ENCODE results near the gene CHST14. TPM values are rescaled to one million over a fixed set of nuclear protein-coding genes. Genes with fewer than 3 reads are reported as not detected.

The CHST14 gene
- polyA plus RNA-seq, 1 donor from 2014 or later, result 0.71 TPM

- H3K27ac ChIP-seq (ENCODE audit: low read length), result no peak overlapping the region
- no peaks in the 10 kb centered on the region for H3K9me3 ChIP-seq (ENCODE audit: low read length)
- H2AFZ ChIP-seq (ENCODE audit: low read depth, low read length), result no peak overlapping the region
- H3K4me2 ChIP-seq (ENCODE audit: low read length), result no peak overlapping the region
- TF ChIP-seq REST (IDR thresholded peaks at IDR 0.05; ENCODE audit: borderline replicate concordance) (no peak), EP300 (conservative IDR thresholded peaks at IDR 0.05; ENCODE audit: poor library complexity, severe bottlenecking) (no peak), RAD21 (conservative IDR thresholded peaks at IDR 0.05) (no peak), POLR2AphosphoS5 (IDR thresholded peaks at IDR 0.05) (no peak), TAF1 (IDR thresholded peaks at IDR 0.05; ENCODE audit: low read depth) (no peak), EZH2 (IDR thresholded peaks at IDR 0.05; ENCODE audit: borderline replicate concordance, insufficient read depth, low read length, poor library complexity, severe bottlenecking) (no peak), MXI1 (conservative IDR thresholded peaks at IDR 0.05; ENCODE audit: poor library complexity, severe bottlenecking) (no peak), CTCF (IDR thresholded peaks at IDR 0.05; ENCODE audit: poor library complexity, severe bottlenecking) (no peak), SMC3 (conservative IDR thresholded peaks at IDR 0.05; ENCODE audit: poor library complexity) (no peak)
- H3K9me2 ChIP-seq (ENCODE audit: insufficient read depth, low read length), result no peaks in the 10 kb centered on the region
- no peaks in the 10 kb centered on the region for H3F3A ChIP-seq (ENCODE audit: insufficient read depth, low read length, poor library complexity, severe bottlenecking)
- no peaks in the 10 kb centered on the region for H3K79me2 ChIP-seq (replicated peaks; ENCODE audit: insufficient read depth, low read length)
- H3K9ac ChIP-seq (ENCODE audit: low read length), result no peak overlapping the region
- H4K20me1 ChIP-seq (ENCODE audit: insufficient read depth), result no peaks in the 10 kb centered on the region
- H3K27me3 ChIP-seq (ENCODE audit: insufficient read depth, low read depth, low read length), result no peaks in the 10 kb centered on the region
- H3K36me3 ChIP-seq (ENCODE audit: insufficient read depth, low read length), result no peaks in the 10 kb centered on the region
- no peak overlapping the region for H3K4me3 ChIP-seq (ENCODE audit: low read length)
These were observed 46.2 kb upstream of the CHST14 start for GRCh38 chr15:40424483-40425115.

- Histone ChIP-seq H3F3A (ENCODE audit: insufficient read depth, low read length, poor library complexity, severe bottlenecking) (no peaks in the 10 kb centered on the region), H3K27me3 (ENCODE audit: insufficient read depth, low read depth, low read length) (no peaks in the 10 kb centered on the region), H3K4me3 (ENCODE audit: low read length) (no peak overlapping the region), H3K9ac (ENCODE audit: low read length) (no peak overlapping the region), H3K36me3 (ENCODE audit: insufficient read depth, low read length) (no peaks in the 10 kb centered on the region), H2AFZ (ENCODE audit: low read depth, low read length) (no peak overlapping the region), H3K79me2 (replicated peaks; ENCODE audit: insufficient read depth, low read length) (no peaks in the 10 kb centered on the region), H3K9me2 (ENCODE audit: insufficient read depth, low read length) (no peaks in the 10 kb centered on the region), H3K9me3 (ENCODE audit: low read length) (no peaks in the 10 kb centered on the region), H3K4me2 (ENCODE audit: low read length) (no peak overlapping the region), H4K20me1 (ENCODE audit: insufficient read depth) (no peaks in the 10 kb centered on the region), H3K27ac (ENCODE audit: low read length) (no peak overlapping the region)
- TF ChIP-seq MXI1 (conservative IDR thresholded peaks at IDR 0.05; ENCODE audit: poor library complexity, severe bottlenecking) (no peak), RAD21 (conservative IDR thresholded peaks at IDR 0.05) (no peak), CTCF (IDR thresholded peaks at IDR 0.05; ENCODE audit: poor library complexity, severe bottlenecking) (no peak), POLR2AphosphoS5 (IDR thresholded peaks at IDR 0.05) (no peak), REST (IDR thresholded peaks at IDR 0.05; ENCODE audit: borderline replicate concordance) (no peak), EP300 (conservative IDR thresholded peaks at IDR 0.05; ENCODE audit: poor library complexity, severe bottlenecking) (no peak), SMC3 (conservative IDR thresholded peaks at IDR 0.05; ENCODE audit: poor library complexity) (no peak), EZH2 (IDR thresholded peaks at IDR 0.05; ENCODE audit: borderline replicate concordance, insufficient read depth, low read length, poor library complexity, severe bottlenecking) (no peak), TAF1 (IDR thresholded peaks at IDR 0.05; ENCODE audit: low read depth) (no peak)
These were observed 45.1 kb upstream of the CHST14 start for GRCh38 chr15:40425681-40426080.

All from neural cell (in vitro differentiated cells).